CD14-positive monocyte (primary cell): ENCODE data around the gene PLEKHD1. TPM values are rescaled to one million over a fixed set of nuclear protein-coding genes. Genes with fewer than 3 reads are reported as not detected.

Experiments used
- DNase-seq, 3 donors: peaks; one replicate each; pipeline ENCODE4 v3.0.0-alpha.2; 2011 to 2022
- H2AFZ ChIP-seq: 2 replicates; pipeline ENCODE4 v1.6.0; 2012; ENCODE audit warnings: mild to moderate bottlenecking, low read depth, low read length, inconsistent platforms; ENCODE audit not compliant: insufficient read depth, poor library complexity, severe bottlenecking
- H3K27ac ChIP-seq, 2 donors: 1 replicate in 1 of 2; 2 replicates in 1 of 2; pipeline ENCODE4 v1.5.1; 2012 to 2013; ENCODE audit warnings: low read length in 2 of 2, control low read depth in 1 of 2, inconsistent platforms in 1 of 2, low read depth in 1 of 2, mild to moderate bottlenecking in 1 of 2
- H3K27me3 ChIP-seq, 2 donors: one replicate each; pipeline versions ENCODE4 v1.6.0 to v1.6.1; 2011 to 2013; ENCODE audit warnings: low read length in 2 of 2; ENCODE audit not compliant: control insufficient read depth in 2 of 2, insufficient read depth in 2 of 2
- H3K36me3 ChIP-seq, 2 donors: replicated peaks in 1 of 2; 1 replicate in 1 of 2; 2 replicates in 1 of 2; pipeline versions ENCODE4 v1.5.1 to v1.6.1; 2012 to 2013; ENCODE audit warnings: low read length in 2 of 2, control low read depth in 1 of 2, inconsistent platforms in 1 of 2, mild to moderate bottlenecking in 1 of 2; ENCODE audit not compliant: insufficient read depth in 2 of 2, control insufficient read depth in 1 of 2
- H3K4me1 ChIP-seq, 2 donors: 1 replicate in 1 of 2; 2 replicates in 1 of 2; pipeline versions ENCODE4 v1.5.1 to v1.6.1; 2012 to 2013; ENCODE audit warnings: low read length in 2 of 2, control low read depth in 1 of 2, inconsistent platforms in 1 of 2, mild to moderate bottlenecking in 1 of 2, moderate library complexity in 1 of 2; ENCODE audit not compliant: insufficient read depth in 2 of 2, control insufficient read depth in 1 of 2
- H3K4me2 ChIP-seq: replicated peaks from 2 replicates; pipeline ENCODE3; 2012; ENCODE audit warnings: low read length, moderate library complexity, mild to moderate bottlenecking; ENCODE audit not compliant: poor library complexity, severe bottlenecking; ENCODE audit errors: extremely low read depth
- H3K4me3 ChIP-seq, 3 experiments: fragments of 200-600 bp in 1 of 3; sonication (generic) in 1 of 3; replicated peaks in 1 of 3; 1 replicate in 2 of 3; 2 replicates in 1 of 3; pipeline ENCODE4 v1.5.1; 2011 to 2013; ENCODE audit warnings: low read length in 3 of 3, mild to moderate bottlenecking in 3 of 3, control low read depth in 2 of 3, low read depth in 2 of 3, inconsistent platforms in 1 of 3, moderate library complexity in 1 of 3
- H3K79me2 ChIP-seq: 2 replicates; pipeline ENCODE4 v1.6.0; 2012; ENCODE audit warnings: mild to moderate bottlenecking, control low read depth, inconsistent platforms, low read length, moderate library complexity; ENCODE audit not compliant: insufficient read depth
- H3K9ac ChIP-seq: 2 replicates; pipeline ENCODE4 v1.6.0; 2017; ENCODE audit warnings: low read length, mild to moderate bottlenecking; ENCODE audit not compliant: insufficient read depth, poor library complexity, severe bottlenecking
- H3K9me3 ChIP-seq, 2 donors: replicated peaks in 1 of 2; 1 replicate in 1 of 2; 2 replicates in 1 of 2; pipeline versions ENCODE4 v1.5.1 to v1.6.1; 2012 to 2013; ENCODE audit warnings: low read length in 2 of 2, control low read depth in 1 of 2; ENCODE audit not compliant: control insufficient read depth in 1 of 2, insufficient read depth in 1 of 2
- H4K20me1 ChIP-seq: 2 replicates; pipeline ENCODE4 v1.6.0; 2012; ENCODE audit warnings: mild to moderate bottlenecking, low read length, control low read depth, moderate library complexity; ENCODE audit not compliant: insufficient read depth
- H3K27ac Mint-ChIP-seq, 7 donors: one replicate each; pipeline ENCODE4 v1.8.0; 2020; ENCODE audit warnings: mild to moderate bottlenecking in 7 of 7, mixed read lengths in 7 of 7, moderate library complexity in 6 of 7, inconsistent platforms in 2 of 7
- H3K27me3 Mint-ChIP-seq, 3 donors: one replicate each; pipeline ENCODE4 v1.8.0; 2021 to 2022; ENCODE audit warnings: low read depth in 3 of 3, mild to moderate bottlenecking in 3 of 3, mixed read lengths in 3 of 3, moderate library complexity in 3 of 3, inconsistent platforms in 1 of 3
- H3K36me3 Mint-ChIP-seq, 2 donors: one replicate each; pipeline ENCODE4 v1.8.0; 2020; ENCODE audit warnings: mixed read lengths in 2 of 2, inconsistent platforms in 1 of 2, mild to moderate bottlenecking in 1 of 2
- H3K4me1 Mint-ChIP-seq: one replicate; pipeline ENCODE4 v1.8.0; 2020; ENCODE audit warnings: mild to moderate bottlenecking, mixed read lengths
- H3K4me3 Mint-ChIP-seq, 2 donors: one replicate each; pipeline ENCODE4 v1.8.0; 2020; ENCODE audit warnings: mild to moderate bottlenecking in 2 of 2, mixed read lengths in 2 of 2, moderate library complexity in 1 of 2
- H3K9me3 Mint-ChIP-seq, 7 donors: one replicate each; pipeline ENCODE4 v1.8.0; 2020 to 2022; ENCODE audit warnings: mixed read lengths in 7 of 7, mild to moderate bottlenecking in 6 of 7, moderate library complexity in 6 of 7, inconsistent platforms in 2 of 7
- CTCF ChIP-seq: fragments of 200-600 bp; IDR thresholded peaks from one replicate; pipeline ENCODE4 v1.8.0; 2022; ENCODE audit warnings: antibody characterized with exemption, mild to moderate bottlenecking
- WGBS: methylation state at CpG from one replicate; pipeline ENCODE4 v1.1.5; 2013; ENCODE audit warnings: missing lambda C conversion rate; ENCODE audit not compliant: insufficient coverage; 5-methylcytosine and 5-hydroxymethylcytosine counted together
- intact Hi-C, 2 donors: fragments of 100-400 bp; cut with micrococcal nuclease; formaldehyde crosslinking; loops; one replicate each; pipeline versions ENCODE4 v1.15.0 to v1.15.1; 2023
- polyA plus RNA-seq, 3 donors: library from polyadenylated mRNA; depleted of rRNA in 1 of 3; unstranded in 2 of 3; stranded (reverse) in 1 of 3; fragments of 300-500 nt in 2 of 3; fragments of >200 nt in 1 of 3; fragmentation: Illumina TruSeq in 2 of 3; gene quantifications; 1 replicate in 2 of 3; 2 replicates in 1 of 3; pipeline ENCODE4 v1.2.3, GENCODE V29; 2012 to 2021

Gene PLEKHD1
- polyA plus RNA-seq, 3 donors, result 0.09 TPM; not detected in 2

GRCh38 chr14:69458350-69458749 is 26.2 kb upstream of the PLEKHD1 start:
- peaks cover 0 to 1% (median 0%) of the 10 kb centered on the region in 3 donors for H3K27me3 Mint-ChIP-seq

GRCh38 chr14:69459122-69459521 is 25.4 kb upstream of the PLEKHD1 start:
- no peaks in the 10 kb centered on the region for H3K4me1 ChIP-seq
- whole genome bisulfite sequencing, result no CpG with 5 or more reads among the region's 1 CpG
- no peak overlapping the region for H3K4me2 ChIP-seq
- intact Hi-C loops, result no loop called here
- no peaks in the 10 kb centered on the region for H4K20me1 ChIP-seq
- H3K79me2 ChIP-seq, result no peaks in the 10 kb centered on the region
- peaks cover 0 to 1% (median 0%) of the 10 kb centered on the region in 3 donors for H3K27me3 Mint-ChIP-seq
- H2AFZ ChIP-seq, result no peak overlapping the region
- no peaks in the 10 kb centered on the region for H3K9me3 ChIP-seq
- H3K4me3 ChIP-seq, result no peak overlapping the region
- peak overlapping the region in 4 of 7 donors; percentile 42 to 75 (median 58) for H3K27ac Mint-ChIP-seq
- no peaks in the 10 kb centered on the region for H3K27me3 ChIP-seq
- H3K36me3 Mint-ChIP-seq, result peaks cover 65 to 76% of the 10 kb centered on the region in 2 donors
- H3K27ac ChIP-seq, result no peak overlapping the region
- H3K9me3 Mint-ChIP-seq, result no peaks in the 10 kb centered on the region
- no peak overlapping the region for H3K4me3 Mint-ChIP-seq
- H3K9ac ChIP-seq, result no peak overlapping the region
- peaks cover 65 to 81% of the 10 kb centered on the region in 2 donors for H3K36me3 ChIP-seq
- no peak for DNase-seq
- TF ChIP-seq CTCF, result no peak
- no peaks in the 10 kb centered on the region for H3K4me1 Mint-ChIP-seq

More at GRCh38 chr14:69458350-69458749, 26.2 kb upstream of the PLEKHD1 start:
- H3K27ac Mint-ChIP-seq, result peak overlapping the region in 6 of 7 donors; percentile 9 to 73 (median 38)
- no peak for DNase-seq
- Histone ChIP-seq H2AFZ (no peak overlapping the region), H4K20me1 (no peaks in the 10 kb centered on the region), H3K4me2 (no peak overlapping the region), H3K9me3 (no peaks in the 10 kb centered on the region), H3K4me3 (no peak overlapping the region), H3K4me1 (no peaks in the 10 kb centered on the region), H3K27me3 (no peaks in the 10 kb centered on the region), H3K79me2 (no peaks in the 10 kb centered on the region), H3K36me3 (peaks cover 68 to 88% of the 10 kb centered on the region in 2 donors), H3K27ac (peak overlapping the region in 1 of 2 donors; percentile 32), H3K9ac (no peak overlapping the region)
- WGBS, result 94% methylated on average over 8 of the region's 11 CpGs
- TF ChIP-seq CTCF, result no peak
- H3K4me1 Mint-ChIP-seq, result no peaks in the 10 kb centered on the region
- H3K9me3 Mint-ChIP-seq, result no peaks in the 10 kb centered on the region
- peaks cover 69 to 82% of the 10 kb centered on the region in 2 donors for H3K36me3 Mint-ChIP-seq
- no peak overlapping the region for H3K4me3 Mint-ChIP-seq
- intact Hi-C loops, result no loop called here
